DND-41 (cell line): ENCODE data around the gene SCAMP3.

Source experiments
- ATAC-seq: fragments of 200-7000 bp; cut with Tn5 transposase; 3 replicates; pipeline ENCODE4 v1.9.1; 2021; ENCODE audit warnings: low read depth; ENCODE audit not compliant: insufficient read depth
- DNase-seq: peaks from one replicate; pipeline ENCODE4 v3.0.0-alpha.2; 2020
- H2AFZ ChIP-seq: 2 replicates; pipeline ENCODE4 v1.6.0; 2012; ENCODE audit warnings: low read depth, low read length
- H3K27ac ChIP-seq: 2 replicates; pipeline ENCODE4 v1.5.1; 2012; ENCODE audit warnings: low read length, inconsistent platforms
- H3K27me3 ChIP-seq: fragments of 200-600 bp; sonication (generic); 2 replicates; pipeline ENCODE4 v1.6.0; 2012; ENCODE audit warnings: low read length, mild to moderate bottlenecking, inconsistent platforms; ENCODE audit not compliant: insufficient read depth, poor library complexity
- H3K36me3 ChIP-seq: 2 replicates; pipeline ENCODE4 v1.5.1; 2012; ENCODE audit warnings: low read length, inconsistent platforms; ENCODE audit not compliant: insufficient read depth
- H3K4me1 ChIP-seq: 2 replicates; pipeline ENCODE4 v1.5.1; 2012; ENCODE audit warnings: mild to moderate bottlenecking, low read length; ENCODE audit not compliant: insufficient read depth
- H3K4me2 ChIP-seq: 2 replicates; pipeline ENCODE4 v1.6.0; 2012; ENCODE audit warnings: mild to moderate bottlenecking, moderate library complexity, low read length, inconsistent platforms; ENCODE audit not compliant: insufficient read depth
- H3K4me3 ChIP-seq, 2 experiments: fragments of 200-600 bp in 1 of 2; shearing (Covaris generic) in 1 of 2; 2 replicates each; pipeline ENCODE4 v1.5.1; 2012 to 2016; ENCODE audit warnings: inconsistent platforms in 2 of 2, low read length in 2 of 2, mild to moderate bottlenecking in 2 of 2, low read depth in 1 of 2, moderate library complexity in 1 of 2
- H3K79me2 ChIP-seq: 2 replicates; pipeline ENCODE4 v1.6.0; 2012; ENCODE audit warnings: low read length, inconsistent platforms; ENCODE audit not compliant: insufficient read depth
- H3K9ac ChIP-seq: 2 replicates; pipeline ENCODE4 v1.6.0; 2012; ENCODE audit warnings: low read depth, mild to moderate bottlenecking, inconsistent platforms, low read length, moderate library complexity
- H3K9me3 ChIP-seq: 2 replicates; pipeline ENCODE4 v1.5.1; 2012; ENCODE audit warnings: low read length, moderate library complexity, mild to moderate bottlenecking, inconsistent platforms; ENCODE audit not compliant: insufficient read depth, severe bottlenecking
- H4K20me1 ChIP-seq: 2 replicates; pipeline ENCODE4 v1.6.0; 2012; ENCODE audit warnings: low read length; ENCODE audit not compliant: insufficient read depth
- CTCF ChIP-seq: IDR thresholded peaks from 2 replicates; pipeline ENCODE4 v1.5.1; 2012; ENCODE audit warnings: borderline replicate concordance, low read length, moderate library complexity, mild to moderate bottlenecking; ENCODE audit not compliant: poor library complexity, severe bottlenecking; ENCODE audit errors: extremely low read depth
- EZH2 ChIP-seq: IDR thresholded peaks from 3 replicates; pipeline ENCODE4 v1.6.1; 2012; ENCODE audit warnings: borderline replicate concordance, low read depth, mild to moderate bottlenecking, moderate library complexity, low read length, inconsistent platforms; ENCODE audit not compliant: severe bottlenecking

The SCAMP3 gene

GRCh38 chr1:155307247-155307740, 45.1 kb upstream of the SCAMP3 start:
- no peaks in the 10 kb centered on the region for H3K9me3 ChIP-seq
- DNase-seq: peak; percentile 42
- peaks cover 23% of the 10 kb centered on the region for H3K36me3 ChIP-seq
- H3K9ac ChIP-seq: peak overlapping the region; percentile 73
- H3K4me1 ChIP-seq: peaks cover 38% of the 10 kb centered on the region
- H3K79me2 ChIP-seq: peaks cover 36% of the 10 kb centered on the region
- no peak overlapping the region; the same call in 1 of the 2 replicates for H2AFZ ChIP-seq
- TF ChIP-seq CTCF (peak; percentile 62), EZH2 (no peak)
- ATAC-seq: no peak
- peak overlapping the region; percentile 73 for H3K4me2 ChIP-seq
- peaks cover 13% of the 10 kb centered on the region; the same call in 1 of the 2 replicates for H4K20me1 ChIP-seq
- no peaks in the 10 kb centered on the region for H3K27me3 ChIP-seq
- H3K27ac ChIP-seq: peak overlapping the region; percentile 82
- H3K4me3 ChIP-seq: no peak overlapping the region

- Histone ChIP-seq H3K4me2 (no peak overlapping the region), H3K79me2 (peaks cover 23% of the 10 kb centered on the region), H2AFZ (0 out of 2 replicates have a peak overlapping the region, but pooled peaks have one; percentile 43), H3K27me3 (no peaks in the 10 kb centered on the region), H3K4me1 (peaks cover 26% of the 10 kb centered on the region), H3K9me3 (no peaks in the 10 kb centered on the region), H4K20me1 (peaks cover 3% of the 10 kb centered on the region; the same call in 1 of the 2 replicates), H3K4me3 (no peak overlapping the region), H3K9ac (no peak overlapping the region), H3K36me3 (peaks cover 11% of the 10 kb centered on the region), H3K27ac (0 out of 2 replicates have a peak overlapping the region, but pooled peaks have one; percentile 27)
- ATAC-seq: no peak
- TF ChIP-seq EZH2 (no peak), CTCF (no peak)
- no peak for DNase-seq
Observed at GRCh38 chr1:155305881-155306391, 43.8 kb upstream of the SCAMP3 start.

GRCh38 chr1:155304558-155305063, 42.5 kb upstream of the SCAMP3 start:
- DNase-seq: no peak
- Histone ChIP-seq H3K79me2 (peaks cover 10% of the 10 kb centered on the region), H2AFZ (no peak overlapping the region), H3K27ac (no peak overlapping the region), H3K27me3 (no peaks in the 10 kb centered on the region), H3K36me3 (no peaks in the 10 kb centered on the region; the same call in 1 of the 2 replicates), H3K4me1 (peaks cover 13% of the 10 kb centered on the region), H3K9ac (no peak overlapping the region), H3K4me2 (no peak overlapping the region), H4K20me1 (no peaks in the 10 kb centered on the region), H3K9me3 (no peaks in the 10 kb centered on the region), H3K4me3 (no peak overlapping the region)
- ATAC-seq: no peak
- no peak for TF ChIP-seq EZH2

GRCh38 chr1:155301342-155301841, 39.2 kb upstream of the SCAMP3 start, which contains the start of gene PKLR:
TSS of gene PKLR (minus strand) at chr1:155301438. CDS start at chr1:155301395, 43 bp downstream.
- H3K4me3 ChIP-seq: no peak within 1 kb of the TSS
- no peaks in the 10 kb centered on the region for H3K79me2 ChIP-seq
- H3K4me2 ChIP-seq: no peak within 1 kb of the TSS
- no peaks in the 10 kb centered on the region for H4K20me1 ChIP-seq
- H2AFZ ChIP-seq: no peak within 1 kb of the TSS
- DNase-seq (no peak), ATAC-seq (no peak)
- no peak within 1 kb of the TSS for H3K27ac ChIP-seq
- no peak for TF ChIP-seq CTCF
- no peak for TF ChIP-seq EZH2
- H3K4me1 ChIP-seq: no peaks in the 10 kb centered on the region
- no peaks in the 10 kb centered on the region for H3K36me3 ChIP-seq
- H3K9ac ChIP-seq: no peak within 1 kb of the TSS
- H3K9me3 ChIP-seq: no peaks in the 10 kb centered on the region
- H3K27me3 ChIP-seq: no peaks in the 10 kb centered on the region
